HS-5 (cell line): Measurements from ENCODE around the gene ALG1L2.
A peak's percentile ranks its signal among the peaks of the same experiment; 100 is the strongest.
"Not testable (repeated sequence)": the region's sequence is repeated elsewhere in the genome, so short reads cannot be mapped to it uniquely, and the experiment has no call there.

Experiments
- DNase-seq: peaks from one replicate; pipeline ENCODE4 v3.0.0-alpha.2; 2012; ENCODE audit warnings: low read depth

The ALG1L2 gene

GRCh38 chr3:130081351-130081881, at the start of gene ALG1L2:
Gene ALG1L2, plus strand, starts transcription at chr3:130081831. Its CDS starts 186 bp downstream, at chr3:130082017.
- DNase-seq, result no peak

GRCh38 chr3:130037126-130037815, 44.4 kb upstream of the ALG1L2 start:
- peak; percentile 64 for DNase-seq

- DNase-seq, result not testable (repeated sequence)
Observed at GRCh38 chr3:130042736-130043135, 38.9 kb upstream of the ALG1L2 start.

GRCh38 chr3:130043658-130044057, 38.0 kb upstream of the ALG1L2 start:
- not testable (repeated sequence) for DNase-seq

GRCh38 chr3:130044370-130044769, 37.3 kb upstream of the ALG1L2 start:
- no peak for DNase-seq

- no peak for DNase-seq
Observed at GRCh38 chr3:130048726-130049125, 32.9 kb upstream of the ALG1L2 start.

GRCh38 chr3:130052366-130052765, 29.3 kb upstream of the ALG1L2 start:
- not testable (repeated sequence) for DNase-seq

- not testable (repeated sequence) for DNase-seq
Observed at GRCh38 chr3:130052965-130053364, 28.7 kb upstream of the ALG1L2 start.

- not testable (repeated sequence) for DNase-seq
Observed at GRCh38 chr3:130057536-130058266, 23.9 kb upstream of the ALG1L2 start.

GRCh38 chr3:130058267-130058657, 23.4 kb upstream of the ALG1L2 start:
- DNase-seq, result not testable (repeated sequence)

GRCh38 chr3:130058716-130059115, 22.9 kb upstream of the ALG1L2 start:
- peak; percentile 8 for DNase-seq

- DNase-seq, result not testable (repeated sequence)
Observed at GRCh38 chr3:130059162-130059561, 22.5 kb upstream of the ALG1L2 start.

- no peak for DNase-seq
Observed at GRCh38 chr3:130073582-130073981, 8.0 kb upstream of the ALG1L2 start.

GRCh38 chr3:130077636-130078035, 4.0 kb upstream of the ALG1L2 start:
- no peak for DNase-seq

GRCh38 chr3:130083363-130084090, 1.9 kb downstream of the ALG1L2 start:
- not testable (repeated sequence) for DNase-seq

GRCh38 chr3:130084436-130084980, 2.9 kb downstream of the ALG1L2 start:
- DNase-seq, result no peak

GRCh38 chr3:130085881-130086280, 4.2 kb downstream of the ALG1L2 start:
- DNase-seq, result no peak

GRCh38 chr3:130086628-130087027, 5.0 kb downstream of the ALG1L2 start:
- not testable (repeated sequence) for DNase-seq

GRCh38 chr3:130088061-130088460, 6.4 kb downstream of the ALG1L2 start:
- DNase-seq, result no peak

- not testable (repeated sequence) for DNase-seq
Observed at GRCh38 chr3:130090681-130091080, 9.1 kb downstream of the ALG1L2 start.

GRCh38 chr3:130091958-130092357, 10.3 kb downstream of the ALG1L2 start:
- no peak for DNase-seq

- DNase-seq, result no peak
Observed at GRCh38 chr3:130093741-130094391, 12.2 kb downstream of the ALG1L2 start.
